GM18517 (cell line): ENCODE data around the gene PLCB1.

ENCODE experiments used
- ATAC-seq: cut with Tn5 transposase; IDR thresholded peaks from one replicate; pipeline ENCODE4 v1.9.1; 2021; ENCODE audit warnings: mild to moderate bottlenecking, moderate library complexity; ENCODE audit not compliant: unreplicated experiment

Gene PLCB1

GRCh38 chr20:8209061-8209460, 77.0 kb downstream of the PLCB1 start:
- peak; percentile 65 for ATAC-seq

GRCh38 chr20:8210749-8211148, 78.7 kb downstream of the PLCB1 start:
- ATAC-seq: no peak

DNA sequence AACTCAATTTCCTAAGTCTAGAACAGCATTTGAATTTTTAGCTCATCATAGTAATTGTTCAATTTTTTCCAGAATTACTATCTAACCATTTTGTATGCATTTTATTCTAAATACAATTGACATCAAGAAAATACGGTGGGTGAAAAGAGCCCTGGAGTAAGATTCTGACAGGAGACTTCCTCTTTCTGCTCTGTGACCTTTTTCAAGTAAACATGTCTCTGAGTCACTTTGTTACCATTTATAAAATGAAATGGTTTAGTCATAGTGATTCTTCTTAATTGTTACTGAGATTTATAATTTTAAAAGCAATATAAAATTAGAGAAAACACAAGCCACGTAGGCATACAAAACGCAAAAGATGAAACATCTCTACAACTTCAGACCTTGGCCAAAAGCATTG, 80.2 kb downstream of the PLCB1 start:
- no peak for ATAC-seq

GRCh38 chr20:8213270-8213669, 81.2 kb downstream of the PLCB1 start:
- no peak for ATAC-seq

DNA sequence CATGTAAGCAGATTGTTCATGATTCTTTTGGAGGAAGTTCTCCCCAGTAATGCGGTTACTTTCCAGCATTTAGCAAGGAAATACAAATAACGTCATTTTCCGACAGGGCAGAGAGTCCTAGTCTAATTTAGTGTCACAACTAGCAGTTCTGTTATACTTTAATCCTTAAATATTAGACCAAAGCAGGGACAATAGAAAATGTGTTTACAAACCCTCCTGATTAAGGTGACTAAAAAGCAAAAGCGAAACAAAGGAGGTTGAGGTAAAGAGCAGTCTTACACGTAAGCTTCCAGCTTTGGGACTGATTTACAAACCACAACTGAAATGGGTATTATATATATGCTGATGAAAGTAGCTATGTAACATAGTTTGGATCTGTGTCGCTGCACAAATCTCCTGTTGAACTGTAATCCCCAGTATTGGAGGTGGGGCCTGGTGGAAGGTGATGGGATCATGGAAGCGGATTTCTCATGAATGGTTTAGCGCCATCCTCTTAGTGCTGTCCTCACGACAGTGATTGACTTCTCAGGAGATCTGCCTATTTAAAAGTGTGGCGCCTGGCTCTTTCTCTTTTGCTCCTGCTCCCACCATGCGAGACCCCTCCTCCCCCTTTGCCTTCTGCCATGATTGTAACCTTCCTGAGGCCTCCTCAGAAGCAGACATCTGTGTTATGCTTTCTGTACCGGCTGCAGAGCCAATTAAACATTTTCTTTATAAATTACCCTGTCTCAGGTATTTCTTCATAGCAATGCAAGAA, 81.9 kb downstream of the PLCB1 start:
- ATAC-seq: peak; percentile 88

DNA sequence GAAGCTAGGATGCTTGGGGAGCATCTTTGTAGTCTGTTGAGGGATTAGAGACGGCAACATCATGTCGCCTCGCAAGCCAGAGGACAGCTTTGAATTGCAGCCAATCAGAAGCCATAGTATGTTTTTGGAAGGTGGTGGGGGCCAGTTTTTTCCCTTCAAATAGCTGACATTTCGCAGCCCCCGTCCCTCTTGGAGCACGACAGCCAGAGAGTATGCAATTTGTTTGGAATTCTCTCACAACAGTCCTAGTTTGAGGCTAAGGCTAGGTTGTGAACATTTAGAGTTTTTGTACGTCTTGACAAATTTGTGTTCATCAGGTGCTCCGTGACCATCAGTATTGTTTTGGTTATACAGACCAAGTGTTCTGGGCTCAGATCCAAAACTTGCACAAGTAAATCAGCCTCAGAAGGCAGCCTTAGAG, 83.3 kb downstream of the PLCB1 start:
- no peak for ATAC-seq

DNA sequence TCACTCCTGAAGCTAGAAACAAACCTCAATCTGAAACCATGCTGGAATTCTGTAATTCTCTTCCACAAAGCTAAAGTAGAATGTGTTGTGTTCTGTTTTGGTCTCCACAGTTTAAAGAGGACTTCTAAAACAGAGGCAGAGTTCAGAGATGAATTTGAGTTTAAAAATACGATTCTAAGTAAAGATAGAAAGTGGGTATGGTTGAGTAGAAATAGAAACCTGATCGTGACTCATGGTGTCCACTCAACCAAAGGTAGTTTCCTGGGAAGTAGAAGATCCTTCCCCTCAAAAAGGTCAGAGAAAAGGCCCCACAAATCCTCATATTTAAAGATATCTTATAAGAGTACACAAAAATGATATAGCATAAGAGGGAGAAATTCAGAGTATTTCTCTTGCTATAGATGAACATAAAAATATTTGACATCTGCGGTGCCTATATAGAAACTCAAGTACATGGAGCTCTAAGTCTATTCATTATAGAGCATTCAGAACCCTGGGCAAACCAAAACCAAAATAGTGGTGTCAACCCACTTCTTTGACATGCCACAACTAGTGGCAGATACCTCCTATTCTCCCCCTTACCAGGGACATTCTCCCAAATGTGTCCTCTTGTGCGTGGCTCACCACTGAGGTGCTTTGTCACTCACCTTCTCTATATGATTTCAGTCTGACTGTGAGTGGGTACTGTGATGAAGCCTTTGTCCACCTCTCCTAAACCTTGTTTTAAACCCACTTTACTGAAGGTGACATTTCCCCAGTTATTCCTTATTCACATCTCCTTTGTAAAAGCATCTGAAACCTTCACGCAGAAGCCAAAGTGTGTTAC, 84.5 kb downstream of the PLCB1 start:
- ATAC-seq: no peak

DNA sequence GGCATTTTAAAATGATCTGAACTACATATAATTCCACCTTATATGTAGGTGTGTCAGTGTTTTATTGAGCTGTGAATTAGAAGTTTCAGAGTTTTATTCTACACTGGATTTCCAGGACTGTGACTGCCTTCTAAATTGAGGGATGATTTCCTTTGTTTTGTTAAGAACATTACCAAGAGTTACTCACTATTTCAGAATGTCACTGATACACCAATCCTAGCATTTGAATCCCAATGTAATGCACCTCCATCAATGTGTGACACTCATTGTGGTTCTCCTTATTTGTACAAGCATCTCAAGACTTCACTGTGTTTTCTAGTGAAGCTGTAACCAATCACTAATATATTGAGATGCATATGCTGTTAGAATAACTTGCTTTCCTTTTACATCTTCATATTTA, 86.8 kb downstream of the PLCB1 start:
- ATAC-seq: no peak

- ATAC-seq: no peak
Measured at GRCh38 chr20:8219403-8219802, 87.3 kb downstream of the PLCB1 start.

GRCh38 chr20:8220716-8221115, 88.7 kb downstream of the PLCB1 start:
- ATAC-seq: no peak

- ATAC-seq: peak; percentile 57
Measured at GRCh38 chr20:8221887-8222419, 89.9 kb downstream of the PLCB1 start.

GRCh38 chr20:8223091-8223870, 91.2 kb downstream of the PLCB1 start:
- ATAC-seq: no peak

DNA sequence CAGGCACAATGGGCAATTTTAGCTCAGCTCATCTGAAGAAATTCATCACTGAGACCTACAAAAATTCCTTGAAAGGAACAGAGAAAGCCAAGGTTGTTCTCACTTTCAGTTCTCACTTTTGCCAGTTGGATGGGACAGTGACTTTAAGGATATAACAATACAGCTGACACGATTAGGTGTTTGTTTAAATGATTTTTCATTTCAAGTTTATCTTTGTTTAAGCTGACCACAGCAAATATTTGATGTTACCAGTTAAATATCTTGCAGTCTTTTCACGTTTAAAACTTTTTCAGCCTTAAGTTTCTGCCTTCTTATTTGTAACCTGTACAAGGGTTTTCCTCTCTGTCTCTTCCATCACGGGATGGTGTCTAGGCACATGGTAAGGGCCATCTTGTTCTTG, 93.6 kb downstream of the PLCB1 start:
- ATAC-seq: no peak

GRCh38 chr20:8226106-8226505, 94.0 kb downstream of the PLCB1 start:
- ATAC-seq: no peak

DNA sequence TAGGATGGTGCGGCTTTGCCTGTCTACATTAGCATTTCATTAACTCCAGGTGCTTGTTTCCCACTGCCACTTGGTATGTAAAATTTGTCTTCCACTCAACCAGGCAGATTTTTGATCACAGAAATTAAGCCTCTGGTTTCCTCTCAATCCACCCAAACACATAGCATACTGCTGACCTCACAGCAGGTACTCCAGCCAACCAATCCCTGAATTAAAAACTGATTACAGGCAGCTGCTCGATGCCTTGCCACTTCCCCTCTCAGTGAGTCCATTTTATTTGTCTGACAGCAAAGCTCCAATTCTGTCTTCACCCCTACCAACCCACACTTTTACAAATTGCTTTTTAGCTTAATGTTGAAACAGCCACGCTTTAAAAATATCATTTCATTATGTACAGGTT, 95.2 kb downstream of the PLCB1 start:
- no peak for ATAC-seq

DNA sequence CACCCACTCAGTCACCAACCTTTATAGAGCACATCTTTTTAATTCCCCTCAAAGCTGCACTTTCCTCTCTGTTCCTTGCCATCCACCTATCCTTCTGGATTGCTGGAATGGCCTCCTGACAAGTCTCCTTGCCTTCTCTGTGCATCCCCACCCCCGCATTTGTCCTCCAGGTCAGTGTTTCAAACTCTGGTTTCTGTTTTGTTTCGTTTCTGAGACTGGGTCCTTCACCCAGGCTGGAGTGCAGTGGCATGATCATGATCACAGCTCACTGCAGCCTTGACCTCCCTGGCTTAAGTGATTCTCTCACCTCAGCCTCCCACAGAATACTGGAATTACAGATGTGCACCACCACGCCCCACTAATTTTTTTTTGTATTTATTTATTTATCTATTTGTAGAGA, 96.2 kb downstream of the PLCB1 start:
- no peak for ATAC-seq

GRCh38 chr20:8229090-8229489, 97.0 kb downstream of the PLCB1 start:
- ATAC-seq: no peak

GRCh38 chr20:8231038-8231437, 99.0 kb downstream of the PLCB1 start:
- ATAC-seq: no peak

DNA sequence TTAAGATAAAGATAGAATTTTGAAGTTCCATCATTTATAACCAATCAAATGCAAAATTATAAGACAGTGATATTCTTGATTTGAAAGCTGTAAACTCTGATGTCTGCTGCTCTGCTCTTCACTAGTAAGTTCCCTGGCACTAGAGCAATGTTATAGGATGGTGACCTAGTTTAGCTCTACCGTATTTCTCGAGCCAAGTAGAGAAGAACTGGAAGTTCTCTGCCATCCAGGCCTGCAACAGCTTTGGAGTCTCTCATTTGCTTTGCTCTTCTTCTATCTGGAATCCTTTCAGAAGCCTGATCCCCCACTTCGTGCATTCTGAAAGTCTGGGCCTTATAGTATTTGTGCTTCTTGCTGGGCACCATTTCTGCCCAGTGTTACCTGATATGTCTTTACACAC, 100.3 kb downstream of the PLCB1 start:
- no peak for ATAC-seq

- no peak for ATAC-seq
Measured at GRCh38 chr20:8234580-8234979, 102.5 kb downstream of the PLCB1 start.

GRCh38 chr20:8242066-8242465, 110.0 kb downstream of the PLCB1 start:
- ATAC-seq: no peak
